Ovary (tissue), 9 donors: Measurements from ENCODE around the gene RAMACL. TPM values are rescaled to one million over a fixed set of nuclear protein-coding genes. Genes with fewer than 3 reads are reported as not detected.

Source experiments
- DNase-seq, 5 donors: peaks; one replicate each; pipeline ENCODE4 v3.0.0-alpha.2; 2019 to 2020
- H3K27ac ChIP-seq, 2 donors: fragments of 200-600 bp; one replicate each; pipeline versions ENCODE4 v1.5.1 to v1.8.0; 2019 to 2022
- H3K27me3 ChIP-seq: fragments of 200-600 bp; one replicate; pipeline ENCODE4 v1.8.0; 2022
- H3K36me3 ChIP-seq: fragments of 200-600 bp; sonication (generic); one replicate; pipeline ENCODE4 v1.5.1; 2019
- H3K4me1 ChIP-seq: one replicate; pipeline ENCODE4 v1.8.1; 2013; ENCODE audit warnings: mild to moderate bottlenecking, moderate library complexity; ENCODE audit not compliant: insufficient read depth
- H3K4me3 ChIP-seq: fragments of 200-600 bp; sonication (generic); one replicate; pipeline ENCODE4 v1.5.1; 2017
- H3K9me3 ChIP-seq, 2 donors: fragments of 200-600 bp in 1 of 2; sonication (generic) in 1 of 2; one replicate each; pipeline versions ENCODE4 v1.5.1 to v1.8.1; 2013 to 2019; ENCODE audit warnings: mild to moderate bottlenecking in 1 of 2, moderate library complexity in 1 of 2
- EP300 ChIP-seq: sonication (generic); formaldehyde crosslinking; IDR thresholded peaks from one replicate; pipeline ENCODE4 v1.6.1; 2017; ENCODE audit warnings: antibody characterized with exemption
- POLR2A ChIP-seq: fragments of 450-650 bp; IDR thresholded peaks from one replicate; pipeline ENCODE4 v1.6.1; 2017; ENCODE audit warnings: antibody characterized with exemption, mild to moderate bottlenecking, moderate library complexity
- WGBS, 3 donors: extraction: QIAGEN DNeasy Blood & Tissue Kit in 1 of 3; methylation state at CpG; one replicate each; pipeline versions ENCODE4 v1.1.5 to v1.1.7; 2013 to 2017; 5-methylcytosine and 5-hydroxymethylcytosine counted together
- intact Hi-C, 4 donors: fragments of 100-400 bp; cut with DNase I; formaldehyde crosslinking; loops; one replicate each; pipeline versions ENCODE4 v1.11.0 to v1.15.1; 2022 to 2023
- polyA plus RNA-seq, 2 donors: library from polyadenylated mRNA; stranded (reverse); fragments of 200-250 nt in 1 of 2; fragments of 350-450 nt in 1 of 2; fragmentation: Illumina TruSeq in 1 of 2; extraction: RNeasy Lipid Tissue Mini Kit (QIAGEN cat#74804) in 1 of 2; gene quantifications; one replicate each; pipeline ENCODE4 v1.2.3, GENCODE V29; 2013 to 2014
- total RNA-seq, 7 donors: library from RNA; depleted of rRNA in 2 of 7; stranded (reverse); fragments of >200 nt in 2 of 7; fragmentation: NEBNext Ultra II Directional in 3 of 7; extraction: Animal tissue kit (Norgen Biotek cat#: 25700) in 3 of 7; gene quantifications; one replicate each; pipeline versions ENCODE4 v1.1.0 to v1.2.4, GENCODE V29; 2016 to 2023
- TF ChIP-seq, protein P1 (sequence below), 3 donors: fragments of 450-650 bp in 2 of 3; fragments of 200-600 bp in 1 of 3; IDR thresholded peaks; one replicate each; pipeline versions ENCODE4 v1.5.1 to v1.8.0; 2016 to 2022; ENCODE audit warnings: antibody characterized with exemption in 3 of 3, mild to moderate bottlenecking in 1 of 3
- donor health status: DM: no; HTN: no; CAD: no; lungs with moderate emphysema.
- donor health status: DM: no; HTN: no; CAD: no.
- donor health status: Bipolar disorder and iron deficiency.
- donor health status: DM: yes; HTN: yes; CAD: no.
- donor health status: DM: no; HTN: no; CAD: no.
- donor health status: DM: yes; HTN: yes; CAD: no.

The RAMACL gene
- total and polyA plus RNA-seq, 9 donors, result 0.16 to 6.4 (median 1.3) TPM

DNA sequence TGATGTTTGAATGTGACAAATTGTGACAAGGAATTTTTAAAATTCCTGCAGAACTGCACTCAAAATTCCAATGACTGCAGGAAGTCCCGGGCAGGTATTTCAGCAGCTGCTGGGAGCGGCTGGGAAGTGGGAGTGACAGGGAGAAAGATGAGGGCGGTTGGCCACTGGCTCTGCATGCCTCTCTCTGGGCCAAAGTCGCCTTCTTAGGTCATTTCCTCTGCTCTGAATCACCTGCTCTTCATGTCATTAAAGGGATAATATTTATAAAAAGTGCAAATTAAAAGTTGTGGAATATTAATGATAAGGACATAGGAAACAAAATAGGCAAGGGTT is 43.9 kb downstream of the RAMACL start:
- intact Hi-C loops, result no loop called here
- WGBS, 3 donors, result 15 to 27% (median 21%) methylated on average over 4 of the region's 4 CpGs
- DNase-seq, result no peak
- no peak for TF ChIP-seq POLR2A
- no peak for TF ChIP-seq EP300
- TF ChIP-seq, protein P1, sequence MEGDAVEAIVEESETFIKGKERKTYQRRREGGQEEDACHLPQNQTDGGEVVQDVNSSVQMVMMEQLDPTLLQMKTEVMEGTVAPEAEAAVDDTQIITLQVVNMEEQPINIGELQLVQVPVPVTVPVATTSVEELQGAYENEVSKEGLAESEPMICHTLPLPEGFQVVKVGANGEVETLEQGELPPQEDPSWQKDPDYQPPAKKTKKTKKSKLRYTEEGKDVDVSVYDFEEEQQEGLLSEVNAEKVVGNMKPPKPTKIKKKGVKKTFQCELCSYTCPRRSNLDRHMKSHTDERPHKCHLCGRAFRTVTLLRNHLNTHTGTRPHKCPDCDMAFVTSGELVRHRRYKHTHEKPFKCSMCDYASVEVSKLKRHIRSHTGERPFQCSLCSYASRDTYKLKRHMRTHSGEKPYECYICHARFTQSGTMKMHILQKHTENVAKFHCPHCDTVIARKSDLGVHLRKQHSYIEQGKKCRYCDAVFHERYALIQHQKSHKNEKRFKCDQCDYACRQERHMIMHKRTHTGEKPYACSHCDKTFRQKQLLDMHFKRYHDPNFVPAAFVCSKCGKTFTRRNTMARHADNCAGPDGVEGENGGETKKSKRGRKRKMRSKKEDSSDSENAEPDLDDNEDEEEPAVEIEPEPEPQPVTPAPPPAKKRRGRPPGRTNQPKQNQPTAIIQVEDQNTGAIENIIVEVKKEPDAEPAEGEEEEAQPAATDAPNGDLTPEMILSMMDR (IDR thresholded peaks at IDR 0.05), result no peak
- H3K36me3 ChIP-seq, result no peaks in the 10 kb centered on the region
- no peaks in the 10 kb centered on the region for H3K9me3 ChIP-seq
- no peaks in the 10 kb centered on the region for H3K27me3 ChIP-seq
- no peak overlapping the region for H3K27ac ChIP-seq
- peaks cover 6% of the 10 kb centered on the region for H3K4me1 ChIP-seq
- no peak overlapping the region for H3K4me3 ChIP-seq

DNA sequence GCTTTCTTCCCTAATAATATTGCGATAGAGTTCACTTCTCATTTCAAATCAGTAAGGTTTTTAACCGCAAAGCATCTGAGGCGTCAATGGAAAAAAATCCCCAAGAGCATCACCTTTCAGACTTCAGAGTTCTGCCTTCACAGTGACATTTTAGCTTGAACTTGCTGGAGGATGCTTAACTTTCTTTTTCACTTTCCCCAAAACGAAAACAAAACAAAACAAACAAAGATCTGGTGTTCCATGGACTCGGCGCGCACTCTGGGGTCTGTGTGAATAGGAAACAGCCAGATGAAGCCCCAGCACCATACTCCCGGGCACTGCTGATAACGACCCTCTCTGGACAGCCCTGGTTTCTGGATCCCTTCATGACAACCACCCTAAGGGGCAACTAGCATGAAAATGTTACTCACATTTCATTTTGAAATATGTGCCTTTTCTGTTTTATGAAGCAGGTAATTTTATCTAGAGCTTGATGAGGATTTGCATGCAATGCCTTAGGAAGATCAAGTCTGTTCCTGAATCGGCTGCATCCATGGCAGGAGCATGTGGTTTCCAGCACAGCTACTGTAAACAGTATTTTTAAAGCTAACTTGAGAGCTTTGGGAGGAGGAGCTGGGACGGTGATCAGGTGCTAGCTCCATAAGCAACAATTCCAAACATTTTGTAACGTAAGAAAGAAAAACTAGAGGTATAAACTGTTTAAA is 44.5 kb downstream of the RAMACL start:
- Histone ChIP-seq H3K27ac (no peak overlapping the region), H3K27me3 (no peaks in the 10 kb centered on the region), H3K9me3 (no peaks in the 10 kb centered on the region), H3K4me1 (peaks cover 6% of the 10 kb centered on the region), H3K36me3 (no peaks in the 10 kb centered on the region), H3K4me3 (no peak overlapping the region)
- TF ChIP-seq, protein P1 (IDR thresholded peaks at IDR 0.05), result no peak
- no peak for TF ChIP-seq POLR2A
- no peak for TF ChIP-seq EP300
- no peak for DNase-seq
- intact Hi-C loops, result no loop called here
- 20 to 55% (median 23%) methylated on average over 12 of the region's 12 CpGs for WGBS, 3 donors

DNA sequence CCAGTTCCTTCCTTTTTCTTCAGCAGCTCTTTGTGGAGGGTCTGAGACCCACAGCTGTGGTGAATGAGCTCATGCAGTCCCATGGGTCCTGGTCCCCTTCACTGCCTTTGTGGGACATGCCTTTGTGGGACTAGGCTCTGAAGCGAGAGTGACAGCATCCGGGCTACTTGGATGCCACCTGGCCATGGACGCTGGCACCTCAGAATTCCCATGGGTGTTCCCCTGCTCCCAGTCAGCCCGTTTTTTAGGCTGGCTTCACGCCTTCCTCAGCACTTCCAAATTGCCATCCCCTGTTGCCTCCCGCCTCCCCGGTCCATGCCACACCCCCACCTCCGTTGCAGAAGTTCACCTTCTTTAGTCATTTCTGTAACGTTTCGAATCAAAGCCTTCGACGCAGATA is 45.1 kb downstream of the RAMACL start:
- Histone ChIP-seq H3K4me1 (peaks cover 6% of the 10 kb centered on the region), H3K4me3 (no peak overlapping the region), H3K9me3 (no peaks in the 10 kb centered on the region), H3K27ac (no peak overlapping the region), H3K36me3 (no peaks in the 10 kb centered on the region), H3K27me3 (no peaks in the 10 kb centered on the region)
- DNase-seq, result no peak
- TF ChIP-seq, protein P1 (IDR thresholded peaks at IDR 0.05), result no peak
- TF ChIP-seq EP300 (no peak), POLR2A (no peak)
- 76 to 86% (median 81%) methylated on average over 12 of the region's 12 CpGs for WGBS, 3 donors
- intact Hi-C loops, result no loop called here

DNA sequence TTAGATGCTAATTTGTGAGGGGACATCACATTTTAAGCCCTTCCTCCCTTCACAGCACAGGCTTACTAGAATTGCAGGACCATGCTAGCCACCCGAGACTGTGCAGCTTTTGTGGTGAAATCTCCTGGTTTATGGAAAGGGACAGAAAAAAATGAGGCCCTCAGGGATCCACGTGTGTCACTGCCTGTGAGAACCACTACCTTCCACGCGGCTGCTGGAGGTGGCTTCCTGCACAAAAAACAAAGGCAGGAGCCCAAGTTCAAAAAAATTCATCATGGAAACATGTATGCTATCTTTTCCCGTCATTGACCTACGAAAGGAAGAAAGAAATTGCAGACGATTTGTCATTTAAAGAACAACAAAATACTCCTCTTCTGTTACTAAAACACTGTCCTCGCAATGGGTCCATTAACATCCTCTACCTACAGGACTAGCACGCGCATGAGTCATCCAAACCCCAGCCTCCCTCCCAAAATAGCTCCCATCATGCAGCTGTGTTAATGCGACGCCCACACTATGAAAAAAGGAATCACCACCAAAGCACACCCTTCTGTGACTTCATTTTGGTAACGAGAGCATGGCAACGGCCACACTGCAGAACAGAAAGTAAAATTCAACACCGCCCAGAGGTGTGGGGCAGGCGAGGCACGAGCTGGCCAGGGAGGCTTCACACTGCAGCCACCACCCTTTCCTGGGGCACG is 45.7 kb downstream of the RAMACL start:
- Histone ChIP-seq H3K4me3 (no peak overlapping the region), H3K9me3 (no peaks in the 10 kb centered on the region), H3K4me1 (peaks cover 6% of the 10 kb centered on the region), H3K36me3 (no peaks in the 10 kb centered on the region), H3K27ac (no peak overlapping the region), H3K27me3 (no peaks in the 10 kb centered on the region)
- WGBS, 3 donors, result 79 to 83% (median 80%) methylated on average over 18 of the region's 18 CpGs
- TF ChIP-seq POLR2A, result no peak
- TF ChIP-seq, protein P1 (IDR thresholded peaks at IDR 0.05), result no peak
- DNase-seq, result no peak
- intact Hi-C loops, result no loop called here
